Calu3 (cell line): ENCODE data around the gene ZDHHC1. TPM values are rescaled to one million over a fixed set of nuclear protein-coding genes. Genes with fewer than 3 reads are reported as not detected.
A peak's percentile ranks its signal among the peaks of the same experiment; 100 is the strongest.

Experiments
- BruUV-seq: library from RNA; stranded (reverse); fragments of 400-500 nt; replicated peaks from 2 replicates; lab custom pipeline; 2021; lab: Mats Ljungman, UMichigan
- CTCF ChIA-PET: fragments of 300-600 bp; sonication (Branson Sonifier 250); formaldehyde crosslinking; loops from one replicate; lab custom pipeline; 2022; ENCODE audit warnings: antibody characterized with exemption; lab: Charles Lee
- DNase-seq: peaks from one replicate; pipeline ENCODE4 v3.0.0; 2022
- H3K27ac Mint-ChIP-seq: one replicate; pipeline ENCODE4 v1.8.0; 2022; ENCODE audit warnings: mixed read lengths; ENCODE audit not compliant: unreplicated experiment
- H3K27me3 Mint-ChIP-seq: one replicate; pipeline ENCODE4 v1.8.0; 2022; ENCODE audit warnings: mixed read lengths; ENCODE audit not compliant: unreplicated experiment
- H3K36me3 Mint-ChIP-seq: one replicate; pipeline ENCODE4 v1.8.0; 2022; ENCODE audit warnings: mild to moderate bottlenecking, moderate library complexity, mixed read lengths; ENCODE audit not compliant: insufficient read depth, unreplicated experiment
- H3K4me1 Mint-ChIP-seq: one replicate; pipeline ENCODE4 v1.8.0; 2022; ENCODE audit warnings: mild to moderate bottlenecking, low read depth, mixed read lengths; ENCODE audit not compliant: unreplicated experiment
- H3K4me3 Mint-ChIP-seq: one replicate; pipeline ENCODE4 v1.8.0; 2022; ENCODE audit warnings: mild to moderate bottlenecking, low read depth, moderate library complexity, mixed read lengths; ENCODE audit not compliant: unreplicated experiment
- H3K9me3 Mint-ChIP-seq: one replicate; pipeline ENCODE4 v1.8.0; 2022; ENCODE audit warnings: low read depth, mixed read lengths; ENCODE audit not compliant: unreplicated experiment
- CTCF ChIP-seq: fragments of 200-600 bp; IDR thresholded peaks from one replicate; pipeline ENCODE4 v1.8.0; 2022; ENCODE audit warnings: antibody characterized with exemption; ENCODE audit not compliant: unreplicated experiment
- intact Hi-C: fragments of 100-400 bp; cut with micrococcal nuclease; formaldehyde crosslinking; loops from one replicate; pipeline ENCODE4 v1.10.0; 2022; ENCODE audit not compliant: unreplicated experiment
- total RNA-seq: library from RNA; stranded (reverse); gene quantifications from 2 replicates; pipeline ENCODE4 v1.2.3, GENCODE V29; 2022

Gene ZDHHC1
- total RNA-seq, 1 experiment from 2014 or later = 22.6 TPM

- peaks cover 15% of the 10 kb centered on the region for H3K36me3 Mint-ChIP-seq
- CTCF ChIA-PET = interaction anchor here (0.7 to 3.4 kb wide), 11 partner anchors 10 to 205 kb away, joined by 3 to 11 read pairs (median 5); partner anchors contain the start of genes ATP6V0D1, FHOD1, HSD11B2 and KCTD19
Observed at GRCh38 chr16:67451704-67452435, 35.6 kb upstream of the ZDHHC1 start.

DNA sequence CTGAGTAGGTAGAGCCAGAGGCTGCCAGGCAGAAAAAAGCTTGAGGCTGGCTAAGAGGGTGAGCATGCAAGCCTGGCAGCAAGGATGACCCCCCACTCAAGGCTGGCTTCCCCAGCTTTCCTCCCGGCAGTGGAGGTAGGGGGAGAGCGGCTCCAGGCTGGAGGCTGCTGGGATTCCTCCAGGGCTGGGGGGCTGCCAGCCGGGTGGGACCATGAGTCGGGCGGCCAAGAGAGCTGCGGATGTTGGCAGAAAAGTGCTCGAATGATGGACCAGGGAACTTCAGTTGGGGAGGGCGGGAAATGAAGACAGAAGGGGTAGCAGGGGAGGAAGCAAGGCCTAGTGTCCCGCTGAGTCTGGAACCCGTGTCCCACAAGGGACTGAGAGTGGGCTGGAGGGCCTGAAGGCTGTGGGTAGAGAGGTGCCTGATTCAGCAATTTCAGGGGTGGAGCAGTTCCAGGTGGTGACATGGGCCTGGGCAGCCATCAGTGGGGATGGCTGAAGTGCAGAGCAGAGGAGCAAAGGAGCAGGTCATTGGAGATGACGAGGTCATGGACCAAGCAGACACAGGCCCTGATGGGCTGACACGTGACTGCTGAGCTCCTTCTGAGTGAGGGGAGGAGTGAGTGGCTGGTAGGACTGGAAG, 34.9 kb upstream of the ZDHHC1 start:
- intact Hi-C loops = no loop called here
- Mint-ChIP-seq H3K27me3 (no peaks in the 10 kb centered on the region), H3K9me3 (no peaks in the 10 kb centered on the region), H3K4me1 (peaks cover 20% of the 10 kb centered on the region), H3K4me3 (no peak overlapping the region), H3K27ac (no peak overlapping the region), H3K36me3 (peaks cover 22% of the 10 kb centered on the region)
- CTCF ChIA-PET = interaction anchor here (0.9 to 3.4 kb wide), 9 partner anchors 9 to 204 kb away, joined by 3 to 11 read pairs (median 5); partner anchors contain the start of genes ATP6V0D1, FHOD1, KCTD19 and LRRC36
- DNase-seq = no peak
- no peak for TF ChIP-seq CTCF
- no TSS peak for BruUV-seq

More at GRCh38 chr16:67451704-67452435, 35.6 kb upstream of the ZDHHC1 start:
- H3K4me1 Mint-ChIP-seq = peaks cover 13% of the 10 kb centered on the region
- intact Hi-C loops = no loop called here
- no TSS peak for BruUV-seq
- peak; percentile 57 for DNase-seq
- H3K4me3 Mint-ChIP-seq = no peak overlapping the region
- H3K9me3 Mint-ChIP-seq = no peaks in the 10 kb centered on the region
- no peaks in the 10 kb centered on the region for H3K27me3 Mint-ChIP-seq
- no peak overlapping the region for H3K27ac Mint-ChIP-seq
- no peak for TF ChIP-seq CTCF

DNA sequence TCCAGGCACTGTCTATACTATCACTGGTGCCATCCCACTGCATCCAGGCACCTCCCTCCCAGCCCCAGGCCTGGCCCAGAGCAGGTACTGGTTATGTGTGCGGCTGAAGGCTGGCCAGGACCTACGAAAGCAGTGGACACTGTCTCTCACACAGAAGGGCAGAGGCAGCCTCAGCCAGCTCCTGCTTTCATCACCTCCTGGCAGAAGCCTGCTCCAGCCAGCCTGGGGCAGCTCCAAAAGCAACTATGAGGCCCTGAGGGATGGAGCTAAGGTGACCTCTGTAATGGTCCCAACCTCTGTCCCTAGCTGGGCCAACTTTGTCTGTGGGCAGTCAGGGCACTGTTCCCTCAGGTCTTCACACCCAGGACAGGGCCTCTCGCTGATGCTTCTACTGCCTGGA, 33.5 kb upstream of the ZDHHC1 start:
- BruUV-seq = no TSS peak
- H3K27ac Mint-ChIP-seq = no peak overlapping the region
- CTCF ChIA-PET = interaction anchor here (0.8 to 1.2 kb wide), 4 partner anchors 12 to 22 kb away, joined by 3 to 4 read pairs (median 4); partner anchors contain the start of gene HSD11B2
- H3K27me3 Mint-ChIP-seq = no peaks in the 10 kb centered on the region
- TF ChIP-seq CTCF = no peak
- DNase-seq = no peak
- no peak overlapping the region for H3K4me3 Mint-ChIP-seq
- no peaks in the 10 kb centered on the region for H3K9me3 Mint-ChIP-seq
- intact Hi-C loops = no loop called here
- peaks cover 22% of the 10 kb centered on the region for H3K4me1 Mint-ChIP-seq
- peaks cover 22% of the 10 kb centered on the region for H3K36me3 Mint-ChIP-seq

GRCh38 chr16:67449336-67449735, 33.1 kb upstream of the ZDHHC1 start:
- no TSS peak for BruUV-seq
- DNase-seq = no peak
- Mint-ChIP-seq H3K4me1 (peaks cover 22% of the 10 kb centered on the region), H3K27ac (no peak overlapping the region), H3K9me3 (no peaks in the 10 kb centered on the region), H3K4me3 (no peak overlapping the region), H3K27me3 (no peaks in the 10 kb centered on the region), H3K36me3 (peaks cover 22% of the 10 kb centered on the region)
- intact Hi-C loops = no loop called here
- CTCF ChIA-PET = interaction anchor here (0.8 to 1.2 kb wide), 3 partner anchors 13 to 21 kb away, joined by 3 to 4 read pairs (median 4); no protein-coding TSS in a partner anchor
- no peak for TF ChIP-seq CTCF
